ENCODE measurements around the gene CAMTA1. TPM values are rescaled to one million over a fixed set of nuclear protein-coding genes. Genes with fewer than 3 reads are reported as not detected.

The CAMTA1 gene
- total RNA-seq, 2 experiments from 2014 or later = 45.5 to 45.6 TPM

GRCh38 chr1:7538033-7538432 lies 752.8 kb downstream of the CAMTA1 start:
- no peak overlapping the region for H3K4me3 Mint-ChIP-seq
- POLR2A ChIA-PET = no interaction called here
- no peak for ATAC-seq (ENCODE audit: low read depth)

GRCh38 chr1:7538849-7539768 lies 753.9 kb downstream of the CAMTA1 start:
- POLR2A ChIA-PET = no interaction called here
- ATAC-seq (ENCODE audit: low read depth) = no peak
- no peak for DNase-seq
- Mint-ChIP-seq H3K4me3 (no peak overlapping the region), H3K9me3 (no peaks in the 10 kb centered on the region), H3K4me1 (peaks cover 2% of the 10 kb centered on the region), H3K27me3 (no peaks in the 10 kb centered on the region), H3K36me3 (no peaks in the 10 kb centered on the region), H3K27ac (no peak overlapping the region)

More at GRCh38 chr1:7538033-7538432, 752.8 kb downstream of the CAMTA1 start:
- peaks cover 1% of the 10 kb centered on the region for H3K27me3 Mint-ChIP-seq
- no peak overlapping the region for H3K27ac Mint-ChIP-seq
- H3K4me1 Mint-ChIP-seq = peaks cover 2% of the 10 kb centered on the region
- no peaks in the 10 kb centered on the region for H3K36me3 Mint-ChIP-seq
- no peak for DNase-seq
- no peaks in the 10 kb centered on the region for H3K9me3 Mint-ChIP-seq

GRCh38 chr1:7539769-7540175 lies 754.5 kb downstream of the CAMTA1 start:
- POLR2A ChIA-PET = no interaction called here
- Mint-ChIP-seq H3K4me1 (peaks cover 2% of the 10 kb centered on the region), H3K4me3 (no peak overlapping the region), H3K36me3 (no peaks in the 10 kb centered on the region), H3K27ac (no peak overlapping the region), H3K9me3 (no peaks in the 10 kb centered on the region), H3K27me3 (no peaks in the 10 kb centered on the region)
- DNase-seq = no peak
- ATAC-seq (ENCODE audit: low read depth) = no peak

- no peak overlapping the region for H3K27ac Mint-ChIP-seq
- DNase-seq = no peak
- POLR2A ChIA-PET = no interaction called here
- peaks cover 2% of the 10 kb centered on the region for H3K4me1 Mint-ChIP-seq
- no peaks in the 10 kb centered on the region for H3K9me3 Mint-ChIP-seq
- H3K4me3 Mint-ChIP-seq = no peak overlapping the region
- ATAC-seq (ENCODE audit: low read depth) = no peak
- no peaks in the 10 kb centered on the region for H3K36me3 Mint-ChIP-seq
- H3K27me3 Mint-ChIP-seq = no peaks in the 10 kb centered on the region
Measured at GRCh38 chr1:7540816-7541215, 755.6 kb downstream of the CAMTA1 start.

- no peak for ATAC-seq (ENCODE audit: low read depth)
- no peak overlapping the region for H3K4me3 Mint-ChIP-seq
- H3K4me1 Mint-ChIP-seq = no peaks in the 10 kb centered on the region
- no peaks in the 10 kb centered on the region for H3K9me3 Mint-ChIP-seq
- H3K27ac Mint-ChIP-seq = no peak overlapping the region
- H3K27me3 Mint-ChIP-seq = no peaks in the 10 kb centered on the region
- DNase-seq = no peak
- POLR2A ChIA-PET = no interaction called here
- H3K36me3 Mint-ChIP-seq = no peaks in the 10 kb centered on the region
Measured at GRCh38 chr1:7541629-7542028, 756.4 kb downstream of the CAMTA1 start.

- Mint-ChIP-seq H3K9me3 (no peaks in the 10 kb centered on the region), H3K27ac (no peak overlapping the region), H3K36me3 (no peaks in the 10 kb centered on the region), H3K4me3 (no peak overlapping the region), H3K27me3 (no peaks in the 10 kb centered on the region), H3K4me1 (no peaks in the 10 kb centered on the region)
- POLR2A ChIA-PET = no interaction called here
- ATAC-seq (ENCODE audit: low read depth) (no peak), DNase-seq (no peak)
Measured at GRCh38 chr1:7543718-7544090, 758.5 kb downstream of the CAMTA1 start.

GRCh38 chr1:7549277-7550161 lies 764.3 kb downstream of the CAMTA1 start:
- POLR2A ChIA-PET = no interaction called here
- Mint-ChIP-seq H3K4me3 (peak overlapping the region; percentile 58), H3K27ac (peak overlapping the region; percentile 62), H3K9me3 (peaks cover 2% of the 10 kb centered on the region), H3K27me3 (peaks cover 10% of the 10 kb centered on the region), H3K36me3 (no peaks in the 10 kb centered on the region), H3K4me1 (peaks cover 7% of the 10 kb centered on the region)
- DNase-seq = no peak
- ATAC-seq (ENCODE audit: low read depth) = peak; percentile 80

- POLR2A ChIA-PET = no interaction called here
- Mint-ChIP-seq H3K36me3 (no peaks in the 10 kb centered on the region), H3K27me3 (peaks cover 10% of the 10 kb centered on the region), H3K4me1 (peaks cover 7% of the 10 kb centered on the region), H3K9me3 (peaks cover 2% of the 10 kb centered on the region), H3K4me3 (no peak overlapping the region), H3K27ac (peak overlapping the region; percentile 51)
- no peak for DNase-seq
- ATAC-seq (ENCODE audit: low read depth) = no peak
Measured at GRCh38 chr1:7550261-7550865, 765.1 kb downstream of the CAMTA1 start.

GRCh38 chr1:7550981-7551380 lies 765.7 kb downstream of the CAMTA1 start:
- Mint-ChIP-seq H3K4me1 (peaks cover 10% of the 10 kb centered on the region), H3K9me3 (peaks cover 2% of the 10 kb centered on the region), H3K4me3 (no peak overlapping the region), H3K36me3 (no peaks in the 10 kb centered on the region), H3K27me3 (peaks cover 10% of the 10 kb centered on the region), H3K27ac (peak overlapping the region; percentile 51)
- POLR2A ChIA-PET = no interaction called here
- DNase-seq = no peak
- no peak for ATAC-seq (ENCODE audit: low read depth)

- Mint-ChIP-seq H3K27ac (no peak overlapping the region), H3K4me3 (no peak overlapping the region), H3K36me3 (no peaks in the 10 kb centered on the region), H3K27me3 (peaks cover 10% of the 10 kb centered on the region), H3K9me3 (peaks cover 2% of the 10 kb centered on the region), H3K4me1 (peaks cover 10% of the 10 kb centered on the region)
- ATAC-seq (ENCODE audit: low read depth) (no peak), DNase-seq (no peak)
- POLR2A ChIA-PET = no interaction called here
Measured at GRCh38 chr1:7551442-7551841, 766.2 kb downstream of the CAMTA1 start.

GRCh38 chr1:7552402-7552801 lies 767.1 kb downstream of the CAMTA1 start:
- H3K4me3 Mint-ChIP-seq = no peak overlapping the region
- peaks cover 2% of the 10 kb centered on the region for H3K9me3 Mint-ChIP-seq
- H3K27ac Mint-ChIP-seq = no peak overlapping the region
- peaks cover 10% of the 10 kb centered on the region for H3K4me1 Mint-ChIP-seq
- H3K27me3 Mint-ChIP-seq = peaks cover 10% of the 10 kb centered on the region
- no peak for ATAC-seq (ENCODE audit: low read depth)
- POLR2A ChIA-PET = no interaction called here
- no peak for DNase-seq
- no peaks in the 10 kb centered on the region for H3K36me3 Mint-ChIP-seq

- DNase-seq = no peak
- peak overlapping the region; percentile 26 for H3K27ac Mint-ChIP-seq
- ATAC-seq (ENCODE audit: low read depth) = no peak
- H3K4me3 Mint-ChIP-seq = no peak overlapping the region
- POLR2A ChIA-PET = interaction anchor here (0.6 kb wide), 1 partner anchor 199 kb away, joined by 3 read pairs; no protein-coding TSS in a partner anchor
- peaks cover 2% of the 10 kb centered on the region for H3K9me3 Mint-ChIP-seq
- H3K36me3 Mint-ChIP-seq = no peaks in the 10 kb centered on the region
- H3K4me1 Mint-ChIP-seq = peaks cover 10% of the 10 kb centered on the region
- peaks cover 10% of the 10 kb centered on the region for H3K27me3 Mint-ChIP-seq
Measured at GRCh38 chr1:7553042-7553690, 767.9 kb downstream of the CAMTA1 start.
